WTC11 (cell line): ENCODE measurements around the gene CYP2F1.
"Not testable (repeated sequence)": the region's sequence is repeated elsewhere in the genome, so short reads cannot be mapped to it uniquely, and the experiment has no call there.

Source experiments
- ATF1 ChIP-seq: sonication (generic); formaldehyde crosslinking; IDR thresholded peaks from 2 replicates; pipeline ENCODE4 v1.8.1; 2023; ENCODE audit warnings: mild to moderate bottlenecking, moderate library complexity, missing genetic modification reagents
- FOXK1 ChIP-seq: sonication (generic); formaldehyde crosslinking; IDR thresholded peaks from 2 replicates; pipeline ENCODE4 v1.8.0; 2022; ENCODE audit warnings: mild to moderate bottlenecking, moderate library complexity, missing genetic modification reagents
- TCF7 ChIP-seq: sonication (generic); formaldehyde crosslinking; IDR thresholded peaks from 2 replicates; pipeline ENCODE4 v1.8.0; 2022; ENCODE audit warnings: mild to moderate bottlenecking, low read depth, missing genetic modification reagents, moderate library complexity
- ZNF317 ChIP-seq: sonication (generic); formaldehyde crosslinking; IDR thresholded peaks from 2 replicates; pipeline ENCODE4 v1.8.1; 2023; ENCODE audit warnings: low read depth, mild to moderate bottlenecking, moderate library complexity, missing genetic modification reagents, borderline replicate concordance
- ZNF423 ChIP-seq: fragments of 250-450 bp; sonication (Bioruptor Pico); IDR thresholded peaks from 2 replicates; pipeline ENCODE4 v2.1.2; 2022; ENCODE audit warnings: mild to moderate bottlenecking, moderate library complexity
- TF ChIP-seq, protein P1 (sequence below): fragments of 200-600 bp; IDR thresholded peaks from 2 replicates; pipeline ENCODE4 v1.8.0; 2022; ENCODE audit warnings: antibody characterized with exemption
- TF ChIP-seq, protein P2 (sequence below): sonication (generic); formaldehyde crosslinking; IDR thresholded peaks from 2 replicates; pipeline ENCODE4 v1.8.0; 2023; ENCODE audit warnings: missing genetic modification reagents
- TF ChIP-seq, protein P3 (sequence below): sonication (generic); formaldehyde crosslinking; IDR thresholded peaks from 2 replicates; pipeline ENCODE4 v1.8.1; 2023; ENCODE audit warnings: mild to moderate bottlenecking, missing genetic modification reagents
- TF ChIP-seq, protein P4 (sequence below): sonication (generic); formaldehyde crosslinking; IDR thresholded peaks from 2 replicates; pipeline ENCODE4 v1.8.0; 2022; ENCODE audit warnings: mild to moderate bottlenecking, missing genetic modification reagents

DNA sequence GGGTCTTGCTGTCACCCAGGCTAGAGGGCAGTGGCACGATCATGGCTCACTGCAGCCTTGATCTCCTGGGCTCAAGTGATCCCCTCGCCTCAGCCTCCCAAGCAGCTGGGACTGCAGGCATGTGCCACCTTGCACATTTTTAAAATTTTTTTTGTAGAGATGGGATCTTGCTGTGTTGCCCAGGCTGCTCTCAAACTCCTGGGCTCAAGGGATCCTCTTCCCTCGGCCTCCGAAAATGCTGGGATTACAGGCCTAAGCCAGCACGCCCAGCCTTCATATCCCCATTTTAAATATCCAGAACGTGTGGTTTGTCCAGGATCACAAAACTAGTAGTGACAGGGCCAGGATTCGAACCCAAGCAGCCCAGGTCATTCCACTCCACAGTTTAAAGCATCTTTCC lies 13.1 kb downstream of the CYP2F1 start:
- TF ChIP-seq, protein P1, sequence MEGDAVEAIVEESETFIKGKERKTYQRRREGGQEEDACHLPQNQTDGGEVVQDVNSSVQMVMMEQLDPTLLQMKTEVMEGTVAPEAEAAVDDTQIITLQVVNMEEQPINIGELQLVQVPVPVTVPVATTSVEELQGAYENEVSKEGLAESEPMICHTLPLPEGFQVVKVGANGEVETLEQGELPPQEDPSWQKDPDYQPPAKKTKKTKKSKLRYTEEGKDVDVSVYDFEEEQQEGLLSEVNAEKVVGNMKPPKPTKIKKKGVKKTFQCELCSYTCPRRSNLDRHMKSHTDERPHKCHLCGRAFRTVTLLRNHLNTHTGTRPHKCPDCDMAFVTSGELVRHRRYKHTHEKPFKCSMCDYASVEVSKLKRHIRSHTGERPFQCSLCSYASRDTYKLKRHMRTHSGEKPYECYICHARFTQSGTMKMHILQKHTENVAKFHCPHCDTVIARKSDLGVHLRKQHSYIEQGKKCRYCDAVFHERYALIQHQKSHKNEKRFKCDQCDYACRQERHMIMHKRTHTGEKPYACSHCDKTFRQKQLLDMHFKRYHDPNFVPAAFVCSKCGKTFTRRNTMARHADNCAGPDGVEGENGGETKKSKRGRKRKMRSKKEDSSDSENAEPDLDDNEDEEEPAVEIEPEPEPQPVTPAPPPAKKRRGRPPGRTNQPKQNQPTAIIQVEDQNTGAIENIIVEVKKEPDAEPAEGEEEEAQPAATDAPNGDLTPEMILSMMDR: not testable (repeated sequence)
- not testable (repeated sequence) for TF ChIP-seq ATF1 (CRISPR knock-in tag); TCF7; ZNF317 (CRISPR knock-in tag); ZNF423 (CRISPR knock-in tag); FOXK1 (CRISPR knock-in tag)
- TF ChIP-seq, protein P2, sequence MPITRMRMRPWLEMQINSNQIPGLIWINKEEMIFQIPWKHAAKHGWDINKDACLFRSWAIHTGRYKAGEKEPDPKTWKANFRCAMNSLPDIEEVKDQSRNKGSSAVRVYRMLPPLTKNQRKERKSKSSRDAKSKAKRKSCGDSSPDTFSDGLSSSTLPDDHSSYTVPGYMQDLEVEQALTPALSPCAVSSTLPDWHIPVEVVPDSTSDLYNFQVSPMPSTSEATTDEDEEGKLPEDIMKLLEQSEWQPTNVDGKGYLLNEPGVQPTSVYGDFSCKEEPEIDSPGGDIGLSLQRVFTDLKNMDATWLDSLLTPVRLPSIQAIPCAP: not testable (repeated sequence)
- TF ChIP-seq, protein P3, sequence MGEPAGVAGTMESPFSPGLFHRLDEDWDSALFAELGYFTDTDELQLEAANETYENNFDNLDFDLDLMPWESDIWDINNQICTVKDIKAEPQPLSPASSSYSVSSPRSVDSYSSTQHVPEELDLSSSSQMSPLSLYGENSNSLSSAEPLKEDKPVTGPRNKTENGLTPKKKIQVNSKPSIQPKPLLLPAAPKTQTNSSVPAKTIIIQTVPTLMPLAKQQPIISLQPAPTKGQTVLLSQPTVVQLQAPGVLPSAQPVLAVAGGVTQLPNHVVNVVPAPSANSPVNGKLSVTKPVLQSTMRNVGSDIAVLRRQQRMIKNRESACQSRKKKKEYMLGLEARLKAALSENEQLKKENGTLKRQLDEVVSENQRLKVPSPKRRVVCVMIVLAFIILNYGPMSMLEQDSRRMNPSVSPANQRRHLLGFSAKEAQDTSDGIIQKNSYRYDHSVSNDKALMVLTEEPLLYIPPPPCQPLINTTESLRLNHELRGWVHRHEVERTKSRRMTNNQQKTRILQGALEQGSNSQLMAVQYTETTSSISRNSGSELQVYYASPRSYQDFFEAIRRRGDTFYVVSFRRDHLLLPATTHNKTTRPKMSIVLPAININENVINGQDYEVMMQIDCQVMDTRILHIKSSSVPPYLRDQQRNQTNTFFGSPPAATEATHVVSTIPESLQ (CRISPR knock-in tag): not testable (repeated sequence)
- TF ChIP-seq, protein P4, sequence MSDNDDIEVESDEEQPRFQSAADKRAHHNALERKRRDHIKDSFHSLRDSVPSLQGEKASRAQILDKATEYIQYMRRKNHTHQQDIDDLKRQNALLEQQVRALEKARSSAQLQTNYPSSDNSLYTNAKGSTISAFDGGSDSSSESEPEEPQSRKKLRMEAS: not testable (repeated sequence)
